ENCODE measurements around the gene ZFP36L1.

- TF ChIP-seq, protein P1, sequence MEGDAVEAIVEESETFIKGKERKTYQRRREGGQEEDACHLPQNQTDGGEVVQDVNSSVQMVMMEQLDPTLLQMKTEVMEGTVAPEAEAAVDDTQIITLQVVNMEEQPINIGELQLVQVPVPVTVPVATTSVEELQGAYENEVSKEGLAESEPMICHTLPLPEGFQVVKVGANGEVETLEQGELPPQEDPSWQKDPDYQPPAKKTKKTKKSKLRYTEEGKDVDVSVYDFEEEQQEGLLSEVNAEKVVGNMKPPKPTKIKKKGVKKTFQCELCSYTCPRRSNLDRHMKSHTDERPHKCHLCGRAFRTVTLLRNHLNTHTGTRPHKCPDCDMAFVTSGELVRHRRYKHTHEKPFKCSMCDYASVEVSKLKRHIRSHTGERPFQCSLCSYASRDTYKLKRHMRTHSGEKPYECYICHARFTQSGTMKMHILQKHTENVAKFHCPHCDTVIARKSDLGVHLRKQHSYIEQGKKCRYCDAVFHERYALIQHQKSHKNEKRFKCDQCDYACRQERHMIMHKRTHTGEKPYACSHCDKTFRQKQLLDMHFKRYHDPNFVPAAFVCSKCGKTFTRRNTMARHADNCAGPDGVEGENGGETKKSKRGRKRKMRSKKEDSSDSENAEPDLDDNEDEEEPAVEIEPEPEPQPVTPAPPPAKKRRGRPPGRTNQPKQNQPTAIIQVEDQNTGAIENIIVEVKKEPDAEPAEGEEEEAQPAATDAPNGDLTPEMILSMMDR (IDR thresholded peaks at IDR 0.05), result no peak
- TF ChIP-seq ZFX (IDR thresholded peaks at IDR 0.05; ENCODE audit: borderline replicate concordance), result no peak
Measured at GRCh38 chr14:68781161-68782021, 11.5 kb downstream of the ZFP36L1 start.
